ENCODE measurements around the gene ALPP.

ALPP gene

DNA sequence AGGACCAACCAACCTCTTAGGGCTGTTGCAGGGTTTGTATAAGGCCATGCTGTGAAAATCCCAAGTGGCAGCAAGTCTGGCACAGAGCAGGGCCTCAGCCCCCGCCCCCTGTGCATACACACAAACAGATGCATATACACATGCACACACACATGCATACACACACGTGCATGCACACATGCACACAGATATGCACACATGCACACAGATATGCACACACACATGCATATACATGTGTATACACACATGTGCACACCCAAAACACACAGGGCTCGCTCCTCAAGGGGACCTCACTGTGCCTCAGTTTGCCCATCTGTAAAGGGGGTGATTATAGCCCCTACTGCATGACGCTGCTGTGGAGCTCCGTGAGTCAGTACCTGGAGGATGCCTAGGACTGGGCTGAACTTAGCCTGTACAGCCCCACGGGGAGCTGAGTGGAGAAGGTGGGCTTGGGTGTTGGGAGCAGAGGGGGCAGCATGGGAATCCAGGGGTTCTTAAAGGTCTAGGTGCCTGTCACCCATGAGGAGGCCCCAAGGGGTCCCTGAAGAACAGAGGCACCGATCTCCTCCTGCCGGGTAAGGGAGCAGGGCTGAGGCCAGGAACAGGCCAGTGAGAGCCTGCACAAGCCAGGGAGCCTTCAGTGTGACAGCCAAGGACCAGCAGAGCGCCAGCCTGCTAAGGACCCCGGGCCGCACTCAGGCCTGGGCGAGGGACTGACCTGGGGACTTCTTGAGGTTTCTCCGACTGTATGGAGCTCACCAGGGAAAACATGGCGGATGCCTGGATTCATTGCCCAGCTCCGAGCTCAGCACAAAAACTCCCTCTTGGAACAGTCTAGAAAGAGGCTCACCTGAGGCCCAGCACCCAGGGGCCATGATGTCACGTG is 53.4 kb downstream of the ALPP start:
- no peak for DNase-seq
